ENCODE results near the gene RASGRF1. TPM values are rescaled to one million over a fixed set of nuclear protein-coding genes. Genes with fewer than 3 reads are reported as not detected.
"Not testable (repeated sequence)": the region's sequence is repeated elsewhere in the genome, so short reads cannot be mapped to it uniquely, and the experiment has no call there.

RASGRF1 gene
- total RNA-seq, 1 experiment from 2014 or later: 0.24 TPM

DNA sequence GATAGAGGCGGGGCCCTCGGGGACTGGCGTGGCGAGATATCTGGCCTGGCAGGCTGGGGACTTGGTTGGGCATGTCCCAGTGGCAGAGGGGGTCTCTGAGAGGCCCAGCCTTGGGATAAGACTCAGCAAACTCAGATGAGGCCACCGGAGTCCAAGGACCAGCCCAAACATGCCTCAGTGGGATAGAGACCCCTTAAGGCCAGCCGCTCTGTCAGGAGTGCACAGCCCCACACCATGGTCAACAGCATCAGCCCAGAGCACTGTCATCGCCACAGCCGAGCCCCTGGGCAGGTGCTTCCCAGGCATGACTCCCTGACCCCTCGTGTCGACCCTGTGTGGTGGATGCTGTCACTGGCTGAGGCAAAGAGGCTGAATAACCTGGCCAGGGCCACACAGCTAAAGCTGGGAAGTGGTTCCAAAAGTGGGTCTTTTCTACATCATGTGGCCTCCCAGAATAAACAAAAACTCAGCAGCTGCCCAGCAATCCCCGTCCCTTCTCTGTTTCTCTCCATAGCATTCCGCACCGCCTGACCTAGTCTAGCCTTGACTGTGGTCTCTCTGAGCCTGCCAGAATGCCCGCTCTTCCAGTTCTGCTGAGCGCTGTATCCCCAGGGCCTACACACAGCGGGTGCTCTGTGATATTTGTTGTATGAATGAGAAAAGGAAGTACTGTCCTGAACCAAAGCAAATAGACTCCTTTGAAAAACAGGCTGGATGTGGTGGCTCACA, 160.9 kb downstream of the RASGRF1 start:
- no peak for DNase-seq (ENCODE audit: low read depth in 1 of 2, low spot score in 2 of 2)
- H3K27me3 ChIP-seq (replicated peaks): no peaks in the 10 kb centered on the region
- peaks cover 2% of the 10 kb centered on the region; the same call in 1 of the 2 replicates for H3K36me3 ChIP-seq
- no peak overlapping the region for H3K27ac ChIP-seq
- peaks cover 9% of the 10 kb centered on the region for H3K4me1 ChIP-seq (replicated peaks)
- H3K9me3 ChIP-seq (replicated peaks): no peaks in the 10 kb centered on the region
- H3K4me3 ChIP-seq: no peak overlapping the region

DNA sequence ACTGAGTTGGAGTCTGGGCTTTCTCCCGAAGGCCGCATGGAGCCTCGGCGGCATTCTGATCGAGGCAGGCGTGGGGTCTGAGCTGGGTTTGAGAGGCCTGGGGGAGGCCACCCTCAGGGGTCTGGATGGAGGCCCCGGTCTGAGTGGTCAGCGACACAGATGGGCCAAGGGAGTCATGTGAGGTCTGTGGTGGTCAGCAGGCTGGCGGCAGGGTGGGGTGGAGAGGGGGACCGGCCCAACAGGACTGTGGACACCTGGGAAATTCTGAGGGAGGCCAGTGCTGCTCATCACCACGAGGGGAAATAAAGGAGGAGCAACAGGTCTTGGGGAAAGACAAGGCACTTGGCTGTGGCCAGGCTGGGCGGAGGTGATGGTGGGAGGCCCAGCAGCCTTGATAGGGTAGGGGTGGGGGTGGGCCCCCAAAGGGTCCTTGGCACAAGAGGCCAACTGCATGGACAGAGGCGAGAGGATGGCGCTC, 161.9 kb downstream of the RASGRF1 start:
- Histone ChIP-seq H3K36me3 (peaks cover 2% of the 10 kb centered on the region; the same call in 1 of the 2 replicates), H3K9me3 (replicated peaks) (no peaks in the 10 kb centered on the region)

DNA sequence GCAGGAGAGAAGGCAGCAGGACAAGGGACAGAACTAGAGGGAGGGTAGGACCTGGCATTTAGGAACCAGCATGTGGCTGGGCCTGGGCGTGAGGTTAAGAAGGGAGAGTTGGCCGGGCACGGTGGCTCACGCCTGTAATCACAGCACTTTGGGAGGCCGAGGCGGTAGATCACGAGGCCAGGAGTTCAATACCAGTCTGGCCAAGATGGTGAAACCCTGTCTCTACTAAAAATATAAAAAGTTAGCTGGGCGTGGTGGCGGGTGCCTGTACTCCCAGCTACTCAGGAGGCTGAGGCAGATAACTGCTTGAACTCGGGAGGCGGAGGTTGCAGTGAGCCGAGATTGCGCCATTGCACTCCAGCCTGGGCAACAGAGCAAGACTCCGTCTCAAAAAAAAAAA, 162.4 kb downstream of the RASGRF1 start:
- not testable (repeated sequence) for H3K4me1 ChIP-seq (replicated peaks); H3K4me3 ChIP-seq; H3K36me3 ChIP-seq; H3K27me3 ChIP-seq (replicated peaks); H3K9me3 ChIP-seq (replicated peaks); DNase-seq (ENCODE audit: low read depth in 1 of 2, low spot score in 2 of 2); H3K27ac ChIP-seq

More for the DNA sequence above, 161.9 kb downstream of the RASGRF1 start:
- Histone ChIP-seq H3K4me3 (no peak overlapping the region), H3K27me3 (replicated peaks) (no peaks in the 10 kb centered on the region), H3K27ac (no peak overlapping the region), H3K4me1 (replicated peaks) (peaks cover 9% of the 10 kb centered on the region)
- DNase-seq (ENCODE audit: low read depth in 1 of 2, low spot score in 2 of 2): no peak

DNA sequence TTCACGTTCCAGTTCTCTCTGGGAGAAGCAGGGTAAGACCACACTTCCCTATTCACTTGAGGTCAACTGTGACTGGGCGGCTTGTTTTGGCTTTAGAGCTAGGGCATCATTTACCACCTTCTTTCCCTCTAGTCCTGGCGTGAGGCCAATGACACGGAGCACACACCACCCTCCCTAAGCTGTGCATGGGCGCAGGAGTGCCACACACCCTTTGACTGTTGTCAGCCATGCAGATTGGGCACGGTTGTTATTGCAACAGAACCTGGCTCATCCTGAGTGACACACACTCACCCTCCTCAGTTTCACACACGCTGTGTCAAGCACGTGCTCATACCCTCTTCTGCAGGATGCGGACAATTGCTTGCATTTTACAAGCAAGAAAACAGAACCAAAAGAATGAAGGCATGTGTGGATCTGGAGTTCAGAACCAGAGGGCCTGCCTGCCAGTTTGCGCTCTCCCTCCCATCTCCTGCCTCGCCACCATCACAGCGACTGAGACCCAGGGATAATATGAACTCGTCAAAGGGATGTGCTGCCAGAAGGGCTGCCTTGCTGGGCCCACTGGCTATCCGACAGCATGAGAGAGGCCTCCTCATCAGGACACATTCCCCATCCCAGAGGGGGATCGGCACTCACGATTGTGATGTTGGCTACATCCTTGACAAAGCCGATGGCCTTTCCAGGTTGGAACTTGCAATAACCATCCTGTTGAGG, 163.3 kb downstream of the RASGRF1 start:
- DNase-seq (ENCODE audit: low read depth in 1 of 2, low spot score in 2 of 2): no peak
- no peaks in the 10 kb centered on the region for H3K9me3 ChIP-seq (replicated peaks)
- peaks cover 9% of the 10 kb centered on the region for H3K4me1 ChIP-seq (replicated peaks)
- no peak overlapping the region for H3K4me3 ChIP-seq
- H3K27me3 ChIP-seq (replicated peaks): no peaks in the 10 kb centered on the region
- no peak overlapping the region for H3K27ac ChIP-seq
- peaks cover 7% of the 10 kb centered on the region for H3K36me3 ChIP-seq

DNA sequence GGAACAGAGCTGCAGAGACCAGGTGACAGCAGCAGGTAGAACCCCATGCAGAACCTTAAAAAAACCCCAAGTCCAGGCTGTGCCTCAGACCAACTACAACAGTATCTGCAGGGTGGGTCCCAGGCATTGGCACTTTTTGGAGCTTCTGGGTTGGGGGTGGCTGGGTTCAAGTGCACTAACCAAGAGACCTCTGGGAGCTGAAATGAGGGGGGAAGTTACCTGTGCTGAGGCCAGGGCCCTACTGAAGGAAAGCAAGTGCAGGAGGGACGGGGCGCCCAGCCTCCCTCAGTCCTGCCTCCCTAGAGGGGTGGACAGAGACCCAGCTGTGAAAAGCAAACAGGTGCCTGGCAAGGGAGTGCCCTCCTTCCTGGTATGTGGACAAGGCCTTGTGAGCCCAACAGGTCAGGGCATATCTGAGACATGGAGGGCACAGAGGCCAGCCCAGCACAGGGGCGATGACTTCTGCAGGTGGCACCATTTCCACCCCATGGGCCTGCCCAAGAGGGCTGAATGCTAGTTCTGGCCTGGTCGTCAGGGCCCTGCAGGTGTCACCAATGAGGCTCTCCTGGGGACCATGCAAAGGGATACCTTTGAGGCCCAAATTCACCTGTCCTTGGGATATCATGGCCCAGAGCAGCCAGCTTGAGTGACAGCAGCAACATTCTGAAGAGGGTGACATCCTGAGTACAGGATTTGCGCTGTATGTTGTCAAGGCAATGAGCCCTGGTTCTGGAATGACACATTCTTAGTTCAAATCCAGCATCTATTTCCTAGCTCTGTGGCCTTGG, 164.4 kb downstream of the RASGRF1 start:
- Histone ChIP-seq H3K27me3 (replicated peaks) (no peaks in the 10 kb centered on the region), H3K4me1 (replicated peaks) (peaks cover 7% of the 10 kb centered on the region), H3K4me3 (no peak overlapping the region), H3K36me3 (peaks cover 18% of the 10 kb centered on the region), H3K9me3 (replicated peaks) (no peaks in the 10 kb centered on the region), H3K27ac (no peak overlapping the region)
- DNase-seq (ENCODE audit: low read depth in 1 of 2, low spot score in 2 of 2): no peak

DNA sequence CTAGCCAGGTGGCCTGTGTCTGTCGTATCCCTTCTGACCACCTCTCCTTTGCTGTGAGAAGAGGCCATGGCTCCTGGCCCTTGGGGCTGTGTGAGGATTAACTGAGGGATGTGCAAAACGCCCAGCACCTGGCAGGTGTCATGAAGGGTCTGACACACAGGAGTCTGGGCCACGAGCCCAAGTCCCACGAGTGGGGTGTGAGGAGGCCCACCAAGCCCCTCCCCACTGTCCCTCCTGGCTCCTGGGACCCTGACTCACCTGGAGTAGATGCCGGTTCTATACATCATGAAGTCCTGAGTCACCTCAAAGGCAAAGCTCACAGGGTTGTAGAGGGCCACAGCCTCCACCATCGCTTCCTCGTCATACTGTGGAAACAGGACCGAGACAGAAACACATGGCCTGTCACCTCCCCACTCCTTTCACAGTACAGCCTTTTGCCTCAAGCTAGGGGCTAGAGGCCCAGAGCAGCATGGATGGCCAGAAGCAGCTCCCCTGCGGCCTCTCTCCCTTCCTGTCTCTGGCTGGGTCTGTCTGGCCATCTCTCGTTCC, 165.4 kb downstream of the RASGRF1 start:
- Histone ChIP-seq H3K4me3 (no peak overlapping the region), H3K4me1 (replicated peaks) (no peaks in the 10 kb centered on the region), H3K9me3 (replicated peaks) (no peaks in the 10 kb centered on the region), H3K27ac (no peak overlapping the region), H3K27me3 (replicated peaks) (no peaks in the 10 kb centered on the region), H3K36me3 (peaks cover 25% of the 10 kb centered on the region)
- no peak for DNase-seq (ENCODE audit: low read depth in 1 of 2, low spot score in 2 of 2)

DNA sequence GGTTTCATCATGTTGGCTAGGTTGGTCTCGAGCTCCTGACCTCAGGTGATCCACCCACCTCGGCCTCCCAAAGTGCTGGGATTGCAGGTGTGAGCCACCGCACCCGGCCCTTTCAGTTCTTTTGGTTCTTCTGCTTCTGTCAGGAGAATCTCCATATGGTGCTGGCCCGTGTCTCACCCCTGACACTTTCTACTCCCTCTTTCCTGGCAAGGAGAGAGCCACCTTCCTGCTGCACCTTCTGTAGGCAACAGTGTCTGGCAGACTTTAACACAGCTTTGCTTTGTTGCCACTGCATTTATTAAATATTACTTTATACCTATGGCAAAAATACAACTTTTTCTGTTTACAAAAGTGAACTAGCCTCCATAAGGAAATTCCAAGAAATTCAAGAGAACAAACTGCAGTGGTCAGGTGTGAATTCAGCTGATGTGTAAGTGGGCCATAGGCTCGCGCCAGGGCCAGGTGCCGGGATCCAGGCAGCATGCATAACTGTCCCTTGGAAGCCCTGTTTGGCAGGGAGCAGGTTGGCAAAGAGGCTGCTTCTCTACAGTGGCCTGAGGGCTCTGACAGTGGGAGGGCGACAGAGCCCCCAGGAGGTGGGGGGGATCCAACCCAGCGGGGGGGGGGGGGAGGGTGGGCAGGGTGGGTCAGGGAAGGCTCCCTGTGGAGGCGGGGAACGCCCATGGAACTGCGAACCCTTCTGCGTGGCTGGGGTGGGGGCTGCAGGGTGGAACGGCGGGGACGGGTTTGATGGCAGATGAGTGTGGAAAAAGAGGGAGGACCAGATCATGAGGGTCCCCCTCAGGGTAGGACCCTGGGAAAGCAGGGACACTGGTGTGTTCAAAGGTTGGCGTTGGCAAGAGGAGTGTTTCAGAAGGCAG, 166.9 kb downstream of the RASGRF1 start:
- H3K4me1 ChIP-seq (replicated peaks): no peaks in the 10 kb centered on the region
- H3K9me3 ChIP-seq (replicated peaks): no peaks in the 10 kb centered on the region
- no peak overlapping the region for H3K27ac ChIP-seq
- H3K36me3 ChIP-seq: peaks cover 39% of the 10 kb centered on the region
- H3K4me3 ChIP-seq: no peak overlapping the region
- no peak for DNase-seq (ENCODE audit: low read depth in 1 of 2, low spot score in 2 of 2)
- no peaks in the 10 kb centered on the region for H3K27me3 ChIP-seq (replicated peaks)

DNA sequence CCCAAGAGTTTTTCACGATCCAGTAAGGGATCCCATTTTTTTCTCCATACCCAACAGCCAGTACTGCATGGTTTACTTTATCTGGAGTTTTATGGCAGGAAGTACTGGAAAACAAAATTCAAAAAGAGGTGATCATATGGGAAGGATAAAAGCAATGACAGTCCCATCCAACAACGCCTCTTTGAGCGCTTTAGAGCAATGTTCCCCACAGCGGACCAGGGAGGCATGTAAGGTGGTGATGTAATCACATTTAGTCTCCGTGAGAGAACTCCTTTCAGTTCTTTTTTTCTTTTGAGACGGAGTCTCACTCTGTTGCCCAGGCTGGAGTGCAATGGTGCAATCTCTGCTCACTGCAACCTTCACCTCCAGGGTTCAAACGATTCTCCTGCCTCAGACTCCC, 167.6 kb downstream of the RASGRF1 start:
- no peaks in the 10 kb centered on the region for H3K27me3 ChIP-seq (replicated peaks)
- peaks cover 44% of the 10 kb centered on the region for H3K36me3 ChIP-seq
- H3K4me3 ChIP-seq: no peak overlapping the region
- no peak for DNase-seq (ENCODE audit: low read depth in 1 of 2, low spot score in 2 of 2)
- H3K9me3 ChIP-seq (replicated peaks): no peaks in the 10 kb centered on the region
- H3K4me1 ChIP-seq (replicated peaks): no peaks in the 10 kb centered on the region
- no peak overlapping the region for H3K27ac ChIP-seq

DNA sequence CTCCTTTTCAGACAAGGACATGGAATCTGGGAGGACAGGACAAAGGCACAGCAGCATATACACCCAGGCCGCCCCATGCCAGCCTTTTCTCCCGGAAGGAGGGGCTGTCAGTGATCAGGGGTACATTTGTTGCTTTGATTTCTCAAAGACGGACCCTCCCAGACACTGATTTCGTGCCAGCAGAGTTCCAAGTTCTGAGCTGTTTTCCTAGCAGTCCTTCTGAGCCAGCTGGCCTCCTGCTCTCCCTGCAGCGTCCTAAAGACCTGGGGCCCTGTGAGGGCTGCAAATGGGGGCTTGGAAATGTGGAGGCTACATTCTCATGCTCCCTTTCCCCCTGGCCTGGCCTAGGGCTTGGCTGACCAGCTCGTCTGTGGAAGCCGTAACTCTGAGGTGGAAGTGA, 168.1 kb downstream of the RASGRF1 start:
- H3K36me3 ChIP-seq: peaks cover 48% of the 10 kb centered on the region

DNA sequence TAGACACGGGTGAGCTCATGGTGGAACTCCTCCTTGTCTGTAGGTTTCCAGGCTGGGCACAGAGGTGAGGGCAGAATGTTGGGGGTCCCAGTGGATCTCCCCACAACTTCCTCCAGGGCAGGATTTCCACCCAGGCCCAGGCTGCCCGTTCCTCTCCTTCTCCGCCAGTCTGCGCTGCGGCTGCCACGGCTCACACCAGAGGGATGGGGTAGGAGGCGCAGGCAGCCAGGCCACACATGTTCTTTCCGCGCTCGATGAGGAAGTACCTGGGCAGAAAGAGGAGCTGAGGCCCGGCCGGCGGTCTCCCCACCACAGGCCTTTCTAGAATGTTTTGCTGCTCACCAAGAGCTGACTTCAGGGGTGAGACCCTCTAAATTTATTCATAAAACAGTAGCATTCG, 168.6 kb downstream of the RASGRF1 start:
- no peak for DNase-seq (ENCODE audit: low read depth in 1 of 2, low spot score in 2 of 2)

More for the DNA sequence above, 168.1 kb downstream of the RASGRF1 start:
- no peaks in the 10 kb centered on the region for H3K9me3 ChIP-seq (replicated peaks)
- H3K4me3 ChIP-seq: no peak overlapping the region
- no peaks in the 10 kb centered on the region for H3K4me1 ChIP-seq (replicated peaks)
- DNase-seq (ENCODE audit: low read depth in 1 of 2, low spot score in 2 of 2): no peak
- H3K27me3 ChIP-seq (replicated peaks): no peaks in the 10 kb centered on the region
- H3K27ac ChIP-seq: no peak overlapping the region

DNA sequence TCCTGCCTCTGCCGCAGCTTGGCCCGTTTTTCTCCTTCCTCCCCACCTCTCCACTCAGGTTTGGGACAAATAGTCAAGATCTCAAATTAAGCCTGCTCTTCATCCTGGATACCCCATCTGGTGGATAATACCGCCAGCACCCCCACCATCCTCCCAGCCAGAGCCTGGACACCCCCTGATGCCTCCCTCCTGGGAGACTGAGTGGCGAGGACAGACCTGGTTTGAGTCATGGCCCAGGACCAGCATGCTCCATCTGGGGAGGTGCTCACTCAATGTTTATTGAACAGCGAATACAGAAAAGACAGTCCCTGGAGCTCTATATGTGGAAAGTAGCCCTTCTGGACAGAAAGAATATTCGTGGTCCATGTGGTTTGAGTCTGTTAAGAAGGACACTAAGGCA, 169.1 kb downstream of the RASGRF1 start:
- Histone ChIP-seq H3K27ac (no peak overlapping the region), H3K9me3 (replicated peaks) (no peaks in the 10 kb centered on the region), H3K4me1 (replicated peaks) (no peaks in the 10 kb centered on the region), H3K27me3 (replicated peaks) (no peaks in the 10 kb centered on the region), H3K36me3 (peaks cover 52% of the 10 kb centered on the region), H3K4me3 (no peak overlapping the region)
- DNase-seq (ENCODE audit: low read depth in 1 of 2, low spot score in 2 of 2): no peak

More for the DNA sequence above, 168.6 kb downstream of the RASGRF1 start:
- H3K27ac ChIP-seq: no peak overlapping the region
- peaks cover 50% of the 10 kb centered on the region for H3K36me3 ChIP-seq
- H3K4me3 ChIP-seq: no peak overlapping the region
- no peaks in the 10 kb centered on the region for H3K4me1 ChIP-seq (replicated peaks)
- no peaks in the 10 kb centered on the region for H3K9me3 ChIP-seq (replicated peaks)
- no peaks in the 10 kb centered on the region for H3K27me3 ChIP-seq (replicated peaks)

DNA sequence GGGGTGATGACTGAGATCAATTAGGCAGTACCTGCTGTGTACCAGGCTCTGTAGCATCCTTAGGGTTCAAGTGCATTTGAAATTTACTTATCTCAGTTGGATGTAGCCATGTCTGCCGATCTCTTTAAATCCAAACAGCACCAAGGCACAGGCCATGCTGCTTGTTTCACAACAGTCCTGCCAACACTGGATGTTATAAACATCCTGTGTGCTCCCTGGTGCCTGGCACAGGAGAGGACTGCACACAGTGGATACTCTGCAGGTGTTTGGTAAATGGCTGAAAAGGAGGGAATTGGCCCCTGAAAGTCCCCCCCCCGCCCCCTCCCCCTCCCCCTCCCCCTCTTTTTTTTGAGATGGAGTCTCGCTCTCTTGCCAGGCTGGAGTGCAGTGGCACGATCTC, 172.7 kb downstream of the RASGRF1 start:
- H3K27me3 ChIP-seq (replicated peaks): no peaks in the 10 kb centered on the region
- peaks cover 81% of the 10 kb centered on the region for H3K36me3 ChIP-seq
- no peaks in the 10 kb centered on the region for H3K9me3 ChIP-seq (replicated peaks)
- H3K4me3 ChIP-seq: no peak overlapping the region
- H3K27ac ChIP-seq: no peak overlapping the region
- H3K4me1 ChIP-seq (replicated peaks): no peaks in the 10 kb centered on the region
- no peak for DNase-seq (ENCODE audit: low read depth in 1 of 2, low spot score in 2 of 2)

DNA sequence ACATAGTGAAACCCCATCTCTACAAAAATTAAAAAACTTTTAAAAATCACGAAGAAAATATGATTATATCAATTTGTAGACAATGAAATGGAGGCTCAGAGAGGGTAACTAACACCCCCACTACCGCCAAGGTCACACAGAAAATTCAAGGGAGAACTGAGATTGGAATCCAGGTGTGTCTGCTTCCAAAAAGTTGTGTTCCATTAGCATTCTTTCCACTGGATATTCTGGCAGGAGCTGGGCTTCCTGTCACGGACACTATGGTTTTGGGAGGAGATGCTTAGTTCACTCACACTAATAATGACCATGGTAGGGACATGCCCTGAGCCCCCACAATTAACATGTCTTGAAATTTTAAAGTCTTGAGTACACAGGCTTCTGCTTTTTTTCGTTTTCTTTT, 174.5 kb downstream of the RASGRF1 start:
- no peak for DNase-seq (ENCODE audit: low read depth in 1 of 2, low spot score in 2 of 2)
- Histone ChIP-seq H3K9me3 (replicated peaks) (no peaks in the 10 kb centered on the region), H3K4me3 (no peak overlapping the region), H3K4me1 (replicated peaks) (no peaks in the 10 kb centered on the region), H3K27me3 (replicated peaks) (no peaks in the 10 kb centered on the region), H3K27ac (no peak overlapping the region), H3K36me3 (peaks cover 83% of the 10 kb centered on the region)

Measured in SJSA1 (cell line).